WTC11 (cell line): ENCODE measurements around the gene ABCG1. TPM values are rescaled to one million over a fixed set of nuclear protein-coding genes. Genes with fewer than 3 reads are reported as not detected.
A peak's percentile ranks its signal among the peaks of the same experiment; 100 is the strongest.

ENCODE experiments used
- ATAC-seq: fragments of 200-7000 bp; cut with Tn5 transposase; 2 replicates; pipeline ENCODE4 v1.10.0; 2021; ENCODE audit warnings: mild to moderate bottlenecking, moderate library complexity
- Bru-seq: library from RNA; stranded (reverse); fragments of 400-500 nt; gene quantifications from one replicate; lab custom pipeline; 2021; lab: Mats Ljungman, UMichigan
- CTCF ChIA-PET: fragments of 300-600 bp; sonication (Branson Sonifier 250); formaldehyde crosslinking; loops from one replicate; lab custom pipeline; 2021; ENCODE audit warnings: antibody characterized with exemption; lab: Charles Lee
- POLR2A ChIA-PET: fragments of 350-600 bp; sonication (Branson Sonifier 250); formaldehyde crosslinking; loops from one replicate; lab custom pipeline; 2021; ENCODE audit warnings: antibody characterized with exemption; lab: Charles Lee
- DNase-seq: peaks from one replicate; pipeline ENCODE4 v3.0.0; 2021; ENCODE audit warnings: low spot score
- H3K27ac Mint-ChIP-seq: 2 replicates; pipeline ENCODE4 v1.8.0; 2021; ENCODE audit warnings: mixed read lengths
- H3K27me3 Mint-ChIP-seq: 2 replicates; pipeline ENCODE4 v1.8.0; 2021; ENCODE audit warnings: low read depth, mild to moderate bottlenecking, moderate library complexity, mixed read lengths
- H3K36me3 Mint-ChIP-seq: 2 replicates; pipeline ENCODE4 v1.8.0; 2021; ENCODE audit warnings: mixed read lengths
- H3K4me1 Mint-ChIP-seq: 2 replicates; pipeline ENCODE4 v1.8.0; 2022; ENCODE audit warnings: mixed read lengths
- H3K4me3 Mint-ChIP-seq: 2 replicates; pipeline ENCODE4 v1.8.0; 2021; ENCODE audit warnings: mild to moderate bottlenecking, moderate library complexity, mixed read lengths
- H3K9me3 Mint-ChIP-seq: 2 replicates; pipeline ENCODE4 v1.8.0; 2021; ENCODE audit warnings: mixed read lengths
- FOXK1 ChIP-seq: sonication (generic); formaldehyde crosslinking; IDR thresholded peaks from 2 replicates; pipeline ENCODE4 v1.8.0; 2022; ENCODE audit warnings: mild to moderate bottlenecking, moderate library complexity, missing genetic modification reagents
- FOXP1 ChIP-seq: sonication (generic); formaldehyde crosslinking; IDR thresholded peaks from 2 replicates; pipeline ENCODE4 v1.8.0; 2022; ENCODE audit warnings: missing genetic modification reagents, mild to moderate bottlenecking, moderate library complexity, borderline replicate concordance
- NFYB ChIP-seq: sonication (generic); formaldehyde crosslinking; conservative IDR thresholded peaks from 2 replicates; pipeline ENCODE4 v1.8.0; 2022; ENCODE audit warnings: low read depth, missing genetic modification reagents
- SP1 ChIP-seq: sonication (generic); formaldehyde crosslinking; conservative IDR thresholded peaks from 2 replicates; pipeline ENCODE4 v1.8.1; 2022; ENCODE audit warnings: missing genetic modification reagents
- TP53 ChIP-seq: sonication (generic); formaldehyde crosslinking; IDR thresholded peaks from 2 replicates; pipeline ENCODE4 v1.8.1; 2023; ENCODE audit warnings: mild to moderate bottlenecking, missing genetic modification reagents
- ZNF232 ChIP-seq: sonication (generic); formaldehyde crosslinking; IDR thresholded peaks from 2 replicates; pipeline ENCODE4 v1.8.0; 2022; ENCODE audit warnings: mild to moderate bottlenecking, missing genetic modification reagents
- long read RNA-seq, 3 experiments: library from RNA in 1 of 3; library from capped mRNA in 1 of 3; library from polyadenylated mRNA in 1 of 3; unstranded in 2 of 3; stranded (forward) in 1 of 3; transcript quantifications; one replicate each; pipeline ENCODE4 v2.0.0, GENCODE V29; 2021
- total RNA-seq: library from RNA; stranded (reverse); gene quantifications from 3 replicates; pipeline ENCODE4 v1.2.3, GENCODE V29; 2021
- TF ChIP-seq, protein P1 (sequence below): sonication (generic); formaldehyde crosslinking; IDR thresholded peaks from 2 replicates; pipeline ENCODE4 v1.8.0; 2022; ENCODE audit warnings: mild to moderate bottlenecking, missing genetic modification reagents
- TF ChIP-seq, protein P2 (sequence below): sonication (generic); formaldehyde crosslinking; IDR thresholded peaks from 2 replicates; pipeline ENCODE4 v1.8.0; 2022; ENCODE audit warnings: mild to moderate bottlenecking, missing genetic modification reagents
- TF ChIP-seq, protein P3 (sequence below): sonication (generic); formaldehyde crosslinking; IDR thresholded peaks from 2 replicates; pipeline ENCODE4 v1.8.0; 2023; ENCODE audit warnings: missing genetic modification reagents
- TF ChIP-seq, protein P4 (sequence below): sonication (generic); formaldehyde crosslinking; IDR thresholded peaks from 2 replicates; pipeline ENCODE4 v1.8.1; 2023; ENCODE audit warnings: mild to moderate bottlenecking, missing genetic modification reagents
- TF ChIP-seq, protein P5 (sequence below): sonication (generic); formaldehyde crosslinking; IDR thresholded peaks from 2 replicates; pipeline ENCODE4 v1.8.0; 2022; ENCODE audit warnings: mild to moderate bottlenecking, missing genetic modification reagents

ABCG1 gene
- 2.9 to 4.0 TPM (median 3.7 TPM) in 3 replicates for total RNA-seq
- percentile 31 among the genes with signal in this experiment for Bru-seq, nascent RNA
- long read RNA-seq, experiment 1, transcript ABCG1-203 (15 exons, 3,034 nt), result major isoform, 5 of 13 reads
- long read RNA-seq, experiment 1, partial matches to known transcripts, result 3 of 13 reads
- long read RNA-seq, experiment 1, other reads (novel, unspliced or antisense), result 2 of 13 reads
- long read RNA-seq, experiment 2, partial matches to known transcripts, result 1 of 2 reads
- long read RNA-seq, experiment 2, other reads (novel, unspliced or antisense), result 0 of 2 reads
- long read RNA-seq, experiment 3, result 0 reads

DNA sequence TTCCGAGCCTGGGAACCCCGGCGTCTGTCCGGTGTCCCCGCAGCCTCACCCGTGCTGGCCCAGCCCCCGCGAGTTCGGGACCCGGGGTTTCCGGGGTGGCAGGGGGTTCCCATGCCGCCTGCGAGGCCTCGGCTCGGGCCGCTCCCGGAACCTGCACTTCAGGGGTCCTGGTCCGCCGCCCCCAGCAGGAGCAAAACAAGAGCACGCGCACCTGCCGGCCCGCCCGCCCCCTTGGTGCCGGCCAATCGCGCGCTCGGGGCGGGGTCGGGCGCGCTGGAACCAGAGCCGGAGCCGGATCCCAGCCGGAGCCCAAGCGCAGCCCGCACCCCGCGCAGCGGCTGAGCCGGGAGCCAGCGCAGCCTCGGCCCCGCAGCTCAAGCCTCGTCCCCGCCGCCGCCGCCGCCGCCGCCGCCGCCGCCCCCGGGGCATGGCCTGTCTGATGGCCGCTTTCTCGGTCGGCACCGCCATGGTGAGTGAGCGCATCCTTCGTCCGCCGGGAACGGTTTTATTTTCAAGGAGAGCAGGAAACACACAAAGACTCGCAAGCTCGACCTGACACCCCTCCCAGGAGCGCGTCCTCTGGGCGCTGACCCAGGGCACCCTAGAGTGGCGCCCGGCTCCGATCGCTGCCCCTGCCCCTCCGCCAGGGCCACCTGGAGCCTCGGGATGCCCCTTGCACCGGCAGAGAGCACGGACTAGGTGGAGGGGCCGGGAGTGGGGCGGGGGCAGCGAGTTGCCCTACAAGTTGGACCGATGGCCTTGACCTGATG, at the start of gene ABCG1:
Gene ABCG1, plus strand, starts transcription at position 305 of the 770 bp plus-strand sequence. Its CDS starts 123 bp downstream, at position 428.
- DNase-seq (peak; percentile 78), ATAC-seq (peak; percentile 86)
- peak within 1 kb of the TSS; percentile 87 for H3K4me3 Mint-ChIP-seq
- ChIA-PET CTCF (interaction anchor here (1.1 to 3.2 kb wide), 9 partner anchors 15 to 607 kb away, joined by 3 to 31 read pairs (median 5); no protein-coding TSS in a partner anchor), POLR2A (interaction anchor here (0.6 to 2.2 kb wide), 4 partner anchors 9 to 1625 kb away, joined by 3 to 20 read pairs (median 3); no protein-coding TSS in a partner anchor)
- H3K9me3 Mint-ChIP-seq, result peaks cover 18% of the 10 kb centered on the region
- H3K27me3 Mint-ChIP-seq, result peaks cover 63% of the 10 kb centered on the region
- peaks cover 7% of the 10 kb centered on the region for H3K4me1 Mint-ChIP-seq
- H3K27ac Mint-ChIP-seq, result no peak within 1 kb of the TSS
- TF ChIP-seq, protein P1, sequence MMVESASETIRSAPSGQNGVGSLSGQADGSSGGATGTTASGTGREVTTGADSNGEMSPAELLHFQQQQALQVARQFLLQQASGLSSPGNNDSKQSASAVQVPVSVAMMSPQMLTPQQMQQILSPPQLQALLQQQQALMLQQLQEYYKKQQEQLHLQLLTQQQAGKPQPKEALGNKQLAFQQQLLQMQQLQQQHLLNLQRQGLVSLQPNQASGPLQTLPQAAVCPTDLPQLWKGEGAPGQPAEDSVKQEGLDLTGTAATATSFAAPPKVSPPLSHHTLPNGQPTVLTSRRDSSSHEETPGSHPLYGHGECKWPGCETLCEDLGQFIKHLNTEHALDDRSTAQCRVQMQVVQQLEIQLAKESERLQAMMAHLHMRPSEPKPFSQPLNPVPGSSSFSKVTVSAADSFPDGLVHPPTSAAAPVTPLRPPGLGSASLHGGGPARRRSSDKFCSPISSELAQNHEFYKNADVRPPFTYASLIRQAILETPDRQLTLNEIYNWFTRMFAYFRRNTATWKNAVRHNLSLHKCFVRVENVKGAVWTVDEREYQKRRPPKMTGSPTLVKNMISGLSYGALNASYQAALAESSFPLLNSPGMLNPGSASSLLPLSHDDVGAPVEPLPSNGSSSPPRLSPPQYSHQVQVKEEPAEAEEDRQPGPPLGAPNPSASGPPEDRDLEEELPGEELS, result 0 out of 2 replicates have a peak, but pooled peaks have one; percentile 40
- peak; percentile 58; the same call in 1 of the 2 replicates for TF ChIP-seq TP53 (CRISPR knock-in tag)
- TF ChIP-seq, protein P2, sequence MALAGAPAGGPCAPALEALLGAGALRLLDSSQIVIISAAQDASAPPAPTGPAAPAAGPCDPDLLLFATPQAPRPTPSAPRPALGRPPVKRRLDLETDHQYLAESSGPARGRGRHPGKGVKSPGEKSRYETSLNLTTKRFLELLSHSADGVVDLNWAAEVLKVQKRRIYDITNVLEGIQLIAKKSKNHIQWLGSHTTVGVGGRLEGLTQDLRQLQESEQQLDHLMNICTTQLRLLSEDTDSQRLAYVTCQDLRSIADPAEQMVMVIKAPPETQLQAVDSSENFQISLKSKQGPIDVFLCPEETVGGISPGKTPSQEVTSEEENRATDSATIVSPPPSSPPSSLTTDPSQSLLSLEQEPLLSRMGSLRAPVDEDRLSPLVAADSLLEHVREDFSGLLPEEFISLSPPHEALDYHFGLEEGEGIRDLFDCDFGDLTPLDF (CRISPR knock-in tag), result 0 out of 2 replicates have a peak, but pooled peaks have one; percentile 10
- peak; percentile 97 for TF ChIP-seq FOXK1 (CRISPR knock-in tag)
- TF ChIP-seq, protein P3, sequence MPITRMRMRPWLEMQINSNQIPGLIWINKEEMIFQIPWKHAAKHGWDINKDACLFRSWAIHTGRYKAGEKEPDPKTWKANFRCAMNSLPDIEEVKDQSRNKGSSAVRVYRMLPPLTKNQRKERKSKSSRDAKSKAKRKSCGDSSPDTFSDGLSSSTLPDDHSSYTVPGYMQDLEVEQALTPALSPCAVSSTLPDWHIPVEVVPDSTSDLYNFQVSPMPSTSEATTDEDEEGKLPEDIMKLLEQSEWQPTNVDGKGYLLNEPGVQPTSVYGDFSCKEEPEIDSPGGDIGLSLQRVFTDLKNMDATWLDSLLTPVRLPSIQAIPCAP (CRISPR knock-in tag), result no peak
- TF ChIP-seq, protein P4, sequence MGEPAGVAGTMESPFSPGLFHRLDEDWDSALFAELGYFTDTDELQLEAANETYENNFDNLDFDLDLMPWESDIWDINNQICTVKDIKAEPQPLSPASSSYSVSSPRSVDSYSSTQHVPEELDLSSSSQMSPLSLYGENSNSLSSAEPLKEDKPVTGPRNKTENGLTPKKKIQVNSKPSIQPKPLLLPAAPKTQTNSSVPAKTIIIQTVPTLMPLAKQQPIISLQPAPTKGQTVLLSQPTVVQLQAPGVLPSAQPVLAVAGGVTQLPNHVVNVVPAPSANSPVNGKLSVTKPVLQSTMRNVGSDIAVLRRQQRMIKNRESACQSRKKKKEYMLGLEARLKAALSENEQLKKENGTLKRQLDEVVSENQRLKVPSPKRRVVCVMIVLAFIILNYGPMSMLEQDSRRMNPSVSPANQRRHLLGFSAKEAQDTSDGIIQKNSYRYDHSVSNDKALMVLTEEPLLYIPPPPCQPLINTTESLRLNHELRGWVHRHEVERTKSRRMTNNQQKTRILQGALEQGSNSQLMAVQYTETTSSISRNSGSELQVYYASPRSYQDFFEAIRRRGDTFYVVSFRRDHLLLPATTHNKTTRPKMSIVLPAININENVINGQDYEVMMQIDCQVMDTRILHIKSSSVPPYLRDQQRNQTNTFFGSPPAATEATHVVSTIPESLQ (CRISPR knock-in tag), result no peak
- TF ChIP-seq NFYB, result peak; percentile 63
- TF ChIP-seq SP1, result peak; percentile 91
- TF ChIP-seq, protein P5, sequence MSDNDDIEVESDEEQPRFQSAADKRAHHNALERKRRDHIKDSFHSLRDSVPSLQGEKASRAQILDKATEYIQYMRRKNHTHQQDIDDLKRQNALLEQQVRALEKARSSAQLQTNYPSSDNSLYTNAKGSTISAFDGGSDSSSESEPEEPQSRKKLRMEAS (CRISPR knock-in tag), result peak; percentile 87; the same call in 1 of the 2 replicates
- 0 out of 2 replicates have a peak, but pooled peaks have one; percentile 66 for TF ChIP-seq FOXP1 (CRISPR knock-in tag)
- TF ChIP-seq, all 79 proteins: peak for 8
- no peaks in the 10 kb centered on the region for H3K36me3 Mint-ChIP-seq

DNA sequence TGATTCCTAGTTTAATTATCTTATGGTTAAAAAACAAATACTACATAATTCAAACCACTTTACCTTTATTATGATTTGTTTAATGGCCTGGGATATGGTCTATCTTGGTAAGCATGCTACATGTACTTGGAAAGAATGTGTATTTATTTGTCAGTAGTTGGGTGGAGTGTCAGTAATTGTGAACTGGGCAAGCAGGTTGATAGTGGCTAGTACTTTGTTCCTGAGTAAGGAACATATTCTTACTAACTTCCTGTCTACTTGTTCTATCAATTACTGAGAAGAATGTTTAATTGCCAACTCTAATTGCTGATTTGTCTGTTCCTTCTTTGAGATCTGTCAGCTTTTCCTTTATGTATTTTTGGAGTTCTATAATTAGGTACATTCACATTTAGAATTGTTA, 49.2 kb upstream of the ABCG1 start:
- no peak for TF ChIP-seq ZNF232
- TF ChIP-seq, all 79 proteins: peak for 0
- DNase-seq (no peak), ATAC-seq (no peak)
- ChIA-PET POLR2A (no interaction called here), CTCF (no interaction called here)
- no peak overlapping the region for H3K27ac Mint-ChIP-seq
- H3K27me3 Mint-ChIP-seq, result peaks cover 2% of the 10 kb centered on the region; the same call in 1 of the 2 replicates
- H3K9me3 Mint-ChIP-seq, result peaks cover 9% of the 10 kb centered on the region
- no peaks in the 10 kb centered on the region for H3K36me3 Mint-ChIP-seq
- no peak overlapping the region for H3K4me3 Mint-ChIP-seq
- H3K4me1 Mint-ChIP-seq, result no peaks in the 10 kb centered on the region
